Choroid plexus epithelial cell (primary cell): ENCODE measurements around the gene MAEA.
A peak's percentile ranks its signal among the peaks of the same experiment; 100 is the strongest.
"Not testable (repeated sequence)": the region's sequence is repeated elsewhere in the genome, so short reads cannot be mapped to it uniquely, and the experiment has no call there.

Source experiments
- DNase-seq: peaks from one replicate; pipeline ENCODE4 v3.0.0-alpha.2; 2010; ENCODE audit warnings: low read depth
- H3K4me3 ChIP-seq: 2 replicates; pipeline ENCODE4 v1.5.1; 2011; ENCODE audit warnings: low read depth, mild to moderate bottlenecking, control low read depth, low read length, moderate library complexity
- TF ChIP-seq, protein P1 (sequence below): conservative IDR thresholded peaks from 2 replicates; pipeline ENCODE4 v1.5.1; 2011; ENCODE audit warnings: low read depth, mild to moderate bottlenecking, control low read depth, inconsistent platforms, low read length, moderate library complexity

MAEA gene

GRCh38 chr4:1285151-1285789 is 4.4 kb upstream of the MAEA start:
- TF ChIP-seq, protein P1, sequence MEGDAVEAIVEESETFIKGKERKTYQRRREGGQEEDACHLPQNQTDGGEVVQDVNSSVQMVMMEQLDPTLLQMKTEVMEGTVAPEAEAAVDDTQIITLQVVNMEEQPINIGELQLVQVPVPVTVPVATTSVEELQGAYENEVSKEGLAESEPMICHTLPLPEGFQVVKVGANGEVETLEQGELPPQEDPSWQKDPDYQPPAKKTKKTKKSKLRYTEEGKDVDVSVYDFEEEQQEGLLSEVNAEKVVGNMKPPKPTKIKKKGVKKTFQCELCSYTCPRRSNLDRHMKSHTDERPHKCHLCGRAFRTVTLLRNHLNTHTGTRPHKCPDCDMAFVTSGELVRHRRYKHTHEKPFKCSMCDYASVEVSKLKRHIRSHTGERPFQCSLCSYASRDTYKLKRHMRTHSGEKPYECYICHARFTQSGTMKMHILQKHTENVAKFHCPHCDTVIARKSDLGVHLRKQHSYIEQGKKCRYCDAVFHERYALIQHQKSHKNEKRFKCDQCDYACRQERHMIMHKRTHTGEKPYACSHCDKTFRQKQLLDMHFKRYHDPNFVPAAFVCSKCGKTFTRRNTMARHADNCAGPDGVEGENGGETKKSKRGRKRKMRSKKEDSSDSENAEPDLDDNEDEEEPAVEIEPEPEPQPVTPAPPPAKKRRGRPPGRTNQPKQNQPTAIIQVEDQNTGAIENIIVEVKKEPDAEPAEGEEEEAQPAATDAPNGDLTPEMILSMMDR, result no peak
- DNase-seq, result no peak
- no peak overlapping the region for H3K4me3 ChIP-seq

DNA sequence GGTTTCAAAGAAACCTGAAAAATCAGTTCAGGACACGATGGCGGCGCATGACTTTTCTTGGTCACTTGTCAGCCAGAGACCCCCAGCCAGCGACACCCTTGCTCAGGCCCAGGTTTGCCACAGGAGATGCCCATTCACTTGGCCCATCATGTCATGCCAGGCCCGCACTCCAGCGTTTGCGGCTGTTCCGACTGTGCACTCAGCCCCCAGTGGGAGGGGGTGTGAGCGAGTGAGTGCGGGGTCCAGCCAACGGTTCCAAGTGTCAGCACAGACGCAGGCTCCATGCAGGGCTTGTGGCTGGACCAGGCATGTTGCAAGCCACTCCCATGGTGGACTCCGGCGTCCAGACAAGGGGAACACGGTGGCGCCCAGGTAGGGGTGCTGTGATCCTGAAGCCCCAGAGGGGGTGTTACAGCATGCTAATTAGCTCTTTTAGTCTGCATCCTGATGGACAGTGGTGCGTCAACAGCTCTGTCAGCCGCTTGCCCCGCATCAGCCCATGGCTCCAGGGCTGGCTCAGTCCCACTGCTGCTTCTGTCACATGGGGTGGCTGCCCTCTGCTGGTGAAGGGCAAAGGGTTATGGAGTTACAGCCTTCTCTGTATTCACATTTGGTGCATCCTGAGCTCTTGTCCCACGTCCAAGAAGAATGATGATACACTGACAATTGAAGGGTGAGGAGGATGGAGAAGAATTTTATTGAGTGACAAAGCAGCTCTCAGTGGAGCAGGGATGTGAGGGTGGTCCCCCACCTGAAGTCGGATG is 3.7 kb upstream of the MAEA start:
- TF ChIP-seq, protein P1, result no peak
- DNase-seq, result no peak
- H3K4me3 ChIP-seq, result no peak overlapping the region

- DNase-seq, result no peak
- TF ChIP-seq, protein P1, result no peak
- H3K4me3 ChIP-seq, result peak overlapping the region; percentile 74
Measured at GRCh38 chr4:1288786-1289185, 905 bp upstream of the MAEA start.

GRCh38 chr4:1290165-1290977 is 680 bp downstream of the MAEA start:
- peak overlapping the region; percentile 81 for H3K4me3 ChIP-seq
- TF ChIP-seq, protein P1, result no peak
- DNase-seq, result peak; percentile 24

DNA sequence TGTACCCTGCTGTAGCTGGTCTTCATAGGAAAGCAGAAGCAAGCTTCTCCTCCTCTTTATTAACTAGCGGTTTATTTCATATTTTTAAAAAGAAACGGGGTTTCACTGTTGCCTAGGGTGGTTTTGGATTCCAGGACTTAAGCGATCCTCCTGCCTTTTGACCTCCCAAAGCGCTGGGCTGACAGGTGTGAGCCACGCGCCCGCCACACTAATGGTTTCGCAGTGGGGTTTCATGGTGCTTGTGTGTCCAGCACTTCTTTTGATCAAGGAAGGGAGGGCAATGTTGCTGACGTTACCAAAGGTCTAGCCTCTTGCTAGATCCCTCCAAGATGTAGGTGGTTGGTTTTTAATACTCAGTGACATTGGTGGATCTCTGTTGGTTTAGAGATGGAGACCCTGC is 1.4 kb downstream of the MAEA start:
- TF ChIP-seq, protein P1, result no peak
- no peak for DNase-seq
- peak overlapping the region; percentile 81 for H3K4me3 ChIP-seq

- TF ChIP-seq, protein P1, result no peak
- no peak overlapping the region for H3K4me3 ChIP-seq
- no peak for DNase-seq
Measured at GRCh38 chr4:1291996-1292702, 2.5 kb downstream of the MAEA start.

DNA sequence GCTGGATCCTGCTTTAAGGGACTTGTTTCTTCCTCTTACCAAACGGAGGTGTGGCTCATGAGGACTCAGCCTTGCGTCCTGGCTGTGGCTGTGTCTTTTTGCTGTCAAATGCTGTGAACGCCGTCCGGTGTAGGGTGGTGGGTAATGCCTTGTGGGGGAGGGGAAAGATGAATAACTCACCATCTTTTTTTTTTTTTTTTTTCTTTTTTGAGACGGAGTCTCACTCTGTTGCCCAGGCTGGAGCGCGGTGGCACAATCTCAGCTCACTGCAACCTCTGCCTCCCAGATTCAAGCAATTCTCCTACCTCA is 3.0 kb downstream of the MAEA start:
- DNase-seq, H3K4me3 ChIP-seq: not testable (repeated sequence)
